HL-60 (cell line): ENCODE results near the gene CKS2.

Experiments used
- DNase-seq, 2 experiments: peaks; one replicate each; pipeline ENCODE4 v3.0.0-alpha.2; 2010 to 2020; ENCODE audit warnings: low read depth in 1 of 2, low spot score in 1 of 2
- H3K27ac ChIP-seq: fragments of 250-450 bp; sonication (Bioruptor Pico); replicated peaks from 2 replicates; pipeline ENCODE4 v1.5.1; 2020; ENCODE audit warnings: mild to moderate bottlenecking, moderate library complexity
- H3K27me3 ChIP-seq: fragments of 250-450 bp; sonication (Bioruptor Pico); 2 replicates; pipeline ENCODE4 v1.5.1; 2021; ENCODE audit warnings: mild to moderate bottlenecking, moderate library complexity; ENCODE audit not compliant: insufficient read depth, poor library complexity, severe bottlenecking
- H3K4me3 ChIP-seq: replicated peaks from 2 replicates; pipeline ENCODE4 v1.5.1; 2011; ENCODE audit warnings: mild to moderate bottlenecking, control low read depth, low read length; ENCODE audit not compliant: insufficient read depth
- GABPA ChIP-seq: IDR thresholded peaks from 2 replicates; pipeline ENCODE4 v1.6.1; 2012; ENCODE audit warnings: low read depth
- POLR2AphosphoS5 ChIP-seq: IDR thresholded peaks from 2 replicates; pipeline ENCODE4 v1.6.1; 2012; ENCODE audit warnings: low read depth
- SPI1 ChIP-seq: IDR thresholded peaks from 2 replicates; pipeline ENCODE4 v1.6.1; 2012; ENCODE audit warnings: low read depth, mild to moderate bottlenecking, borderline replicate concordance
- TF ChIP-seq, protein P1 (sequence below): IDR thresholded peaks from one replicate; pipeline ENCODE4 v1.5.1; 2011; ENCODE audit warnings: low read length, control low read depth, inconsistent platforms; ENCODE audit not compliant: insufficient read depth
- TF ChIP-seq, protein P2 (sequence below): IDR thresholded peaks from 2 replicates; pipeline ENCODE4 v1.6.1; 2012; ENCODE audit warnings: low read depth; ENCODE audit not compliant: insufficient replicate concordance

CKS2 gene

DNA sequence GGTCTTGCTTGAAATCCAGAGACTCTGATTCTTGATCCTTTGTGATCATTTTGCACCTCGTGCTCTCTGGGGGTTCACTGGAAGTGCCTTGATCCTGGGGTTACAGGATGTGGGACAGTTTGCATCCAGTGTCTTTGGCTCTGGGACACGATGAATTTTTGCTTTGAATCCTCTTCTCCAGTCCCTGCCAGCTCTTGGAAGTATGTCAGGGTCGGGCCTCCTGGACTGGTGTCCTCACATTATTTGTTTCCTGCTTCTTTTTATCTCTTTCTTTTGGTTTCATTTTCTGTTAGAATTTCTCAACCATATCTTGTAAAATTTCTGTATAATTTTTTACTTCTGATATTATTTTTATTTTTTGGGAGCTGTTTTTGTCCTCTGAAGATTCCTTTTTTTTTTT is 41.5 kb downstream of the CKS2 start:
- TF ChIP-seq, protein P1, sequence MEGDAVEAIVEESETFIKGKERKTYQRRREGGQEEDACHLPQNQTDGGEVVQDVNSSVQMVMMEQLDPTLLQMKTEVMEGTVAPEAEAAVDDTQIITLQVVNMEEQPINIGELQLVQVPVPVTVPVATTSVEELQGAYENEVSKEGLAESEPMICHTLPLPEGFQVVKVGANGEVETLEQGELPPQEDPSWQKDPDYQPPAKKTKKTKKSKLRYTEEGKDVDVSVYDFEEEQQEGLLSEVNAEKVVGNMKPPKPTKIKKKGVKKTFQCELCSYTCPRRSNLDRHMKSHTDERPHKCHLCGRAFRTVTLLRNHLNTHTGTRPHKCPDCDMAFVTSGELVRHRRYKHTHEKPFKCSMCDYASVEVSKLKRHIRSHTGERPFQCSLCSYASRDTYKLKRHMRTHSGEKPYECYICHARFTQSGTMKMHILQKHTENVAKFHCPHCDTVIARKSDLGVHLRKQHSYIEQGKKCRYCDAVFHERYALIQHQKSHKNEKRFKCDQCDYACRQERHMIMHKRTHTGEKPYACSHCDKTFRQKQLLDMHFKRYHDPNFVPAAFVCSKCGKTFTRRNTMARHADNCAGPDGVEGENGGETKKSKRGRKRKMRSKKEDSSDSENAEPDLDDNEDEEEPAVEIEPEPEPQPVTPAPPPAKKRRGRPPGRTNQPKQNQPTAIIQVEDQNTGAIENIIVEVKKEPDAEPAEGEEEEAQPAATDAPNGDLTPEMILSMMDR, result no peak
- TF ChIP-seq, protein P2, sequence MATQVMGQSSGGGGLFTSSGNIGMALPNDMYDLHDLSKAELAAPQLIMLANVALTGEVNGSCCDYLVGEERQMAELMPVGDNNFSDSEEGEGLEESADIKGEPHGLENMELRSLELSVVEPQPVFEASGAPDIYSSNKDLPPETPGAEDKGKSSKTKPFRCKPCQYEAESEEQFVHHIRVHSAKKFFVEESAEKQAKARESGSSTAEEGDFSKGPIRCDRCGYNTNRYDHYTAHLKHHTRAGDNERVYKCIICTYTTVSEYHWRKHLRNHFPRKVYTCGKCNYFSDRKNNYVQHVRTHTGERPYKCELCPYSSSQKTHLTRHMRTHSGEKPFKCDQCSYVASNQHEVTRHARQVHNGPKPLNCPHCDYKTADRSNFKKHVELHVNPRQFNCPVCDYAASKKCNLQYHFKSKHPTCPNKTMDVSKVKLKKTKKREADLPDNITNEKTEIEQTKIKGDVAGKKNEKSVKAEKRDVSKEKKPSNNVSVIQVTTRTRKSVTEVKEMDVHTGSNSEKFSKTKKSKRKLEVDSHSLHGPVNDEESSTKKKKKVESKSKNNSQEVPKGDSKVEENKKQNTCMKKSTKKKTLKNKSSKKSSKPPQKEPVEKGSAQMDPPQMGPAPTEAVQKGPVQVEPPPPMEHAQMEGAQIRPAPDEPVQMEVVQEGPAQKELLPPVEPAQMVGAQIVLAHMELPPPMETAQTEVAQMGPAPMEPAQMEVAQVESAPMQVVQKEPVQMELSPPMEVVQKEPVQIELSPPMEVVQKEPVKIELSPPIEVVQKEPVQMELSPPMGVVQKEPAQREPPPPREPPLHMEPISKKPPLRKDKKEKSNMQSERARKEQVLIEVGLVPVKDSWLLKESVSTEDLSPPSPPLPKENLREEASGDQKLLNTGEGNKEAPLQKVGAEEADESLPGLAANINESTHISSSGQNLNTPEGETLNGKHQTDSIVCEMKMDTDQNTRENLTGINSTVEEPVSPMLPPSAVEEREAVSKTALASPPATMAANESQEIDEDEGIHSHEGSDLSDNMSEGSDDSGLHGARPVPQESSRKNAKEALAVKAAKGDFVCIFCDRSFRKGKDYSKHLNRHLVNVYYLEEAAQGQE, result no peak
- no peak for TF ChIP-seq POLR2AphosphoS5
- TF ChIP-seq SPI1, result no peak
- TF ChIP-seq GABPA, result no peak
- Histone ChIP-seq H3K4me3 (no peak overlapping the region), H3K27me3 (no peaks in the 10 kb centered on the region), H3K27ac (peak overlapping the region; percentile 3; the same call in 1 of the 2 replicates)
- DNase-seq, result no peak

DNA sequence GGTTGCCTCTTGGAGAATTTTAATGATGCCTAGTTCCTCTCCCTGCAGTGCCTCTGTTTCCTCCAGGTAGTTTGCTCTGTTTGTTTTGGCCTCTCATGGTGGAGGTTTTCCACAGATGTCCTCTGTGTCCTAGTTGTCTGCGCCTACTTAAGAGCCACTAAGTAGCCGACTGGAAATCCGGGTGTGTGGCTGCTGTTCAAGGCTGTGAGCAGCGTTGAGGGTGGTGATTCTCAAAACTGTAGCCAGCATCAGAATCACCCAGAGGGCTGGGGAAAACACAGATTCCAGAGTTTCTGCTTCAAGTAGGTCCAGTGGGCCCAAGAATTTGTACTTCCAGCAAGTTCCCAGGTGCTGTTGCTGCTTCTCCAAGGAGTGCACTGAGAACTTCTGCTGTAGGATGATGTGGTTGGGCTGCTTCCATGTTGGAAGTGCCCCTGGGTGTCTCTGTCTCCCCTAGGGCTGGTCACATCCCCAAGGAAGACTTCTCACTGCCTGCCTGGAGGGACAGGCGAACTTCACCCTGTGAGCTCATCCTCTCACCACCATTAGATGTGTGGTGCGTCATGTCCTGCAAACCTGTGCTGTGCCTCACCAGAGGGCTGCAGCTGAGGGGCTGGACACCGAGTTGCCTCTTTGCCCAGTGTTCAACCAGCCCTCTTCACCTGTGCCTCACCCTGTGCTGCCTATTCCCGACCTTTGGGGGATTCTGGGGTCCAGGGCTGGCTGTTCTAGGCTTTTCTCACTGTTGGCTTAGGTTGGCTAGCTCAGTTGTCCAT is 42.1 kb downstream of the CKS2 start:
- DNase-seq, result no peak
- H3K27ac ChIP-seq, result no peak overlapping the region
- H3K27me3 ChIP-seq, result no peaks in the 10 kb centered on the region
- no peak overlapping the region for H3K4me3 ChIP-seq
- TF ChIP-seq, protein P2, result no peak
- TF ChIP-seq SPI1 (no peak), POLR2AphosphoS5 (no peak), GABPA (no peak)
- TF ChIP-seq, protein P1, result no peak

DNA sequence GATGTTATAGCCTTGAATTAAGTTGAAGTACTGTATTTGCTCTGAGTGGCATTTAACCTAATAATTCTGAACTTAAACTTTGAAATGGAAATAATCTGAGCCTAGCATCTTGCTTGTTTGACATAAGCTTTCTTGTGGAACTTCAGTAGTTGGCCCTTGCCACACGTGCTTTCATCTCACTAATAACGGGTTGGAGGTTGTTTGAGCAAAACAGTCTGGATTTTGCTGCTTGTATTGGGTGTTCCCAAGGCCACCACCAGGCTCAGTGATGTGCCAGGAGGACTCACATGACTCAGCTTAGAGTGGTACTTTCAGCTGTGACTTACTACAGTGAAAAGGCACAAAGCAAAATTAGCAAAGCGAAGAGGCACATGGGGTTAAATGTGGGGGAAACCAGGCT is 43.0 kb downstream of the CKS2 start:
- Histone ChIP-seq H3K27me3 (no peaks in the 10 kb centered on the region), H3K27ac (no peak overlapping the region), H3K4me3 (no peak overlapping the region)
- TF ChIP-seq, protein P1, result no peak
- TF ChIP-seq, protein P2, result no peak
- TF ChIP-seq POLR2AphosphoS5, result no peak
- no peak for TF ChIP-seq SPI1
- TF ChIP-seq GABPA, result no peak
- DNase-seq, result no peak
